Upper lobe of left lung (tissue), 4 donors: ENCODE data around the gene ATP5ME.

Experiments used
- POLR2A ChIP-seq, 4 donors: fragments of 450-650 bp; IDR thresholded peaks; one replicate each; pipeline ENCODE4 v1.5.1; 2016 to 2017; ENCODE audit warnings: antibody characterized with exemption in 4 of 4, mild to moderate bottlenecking in 2 of 4
- POLR2AphosphoS5 ChIP-seq, 2 donors: sonication (generic); formaldehyde crosslinking; IDR thresholded peaks; one replicate each; pipeline ENCODE4 v1.5.1; 2017; ENCODE audit warnings: antibody characterized with exemption in 2 of 2
- TF ChIP-seq, protein P1 (sequence below), 6 experiments: fragments of 450-650 bp in 4 of 6; fragments of 200-600 bp in 2 of 6; sonication (generic) in 2 of 6; IDR thresholded peaks; one replicate each; pipeline ENCODE4 v1.5.1; 2016 to 2019; ENCODE audit warnings: antibody characterized with exemption in 6 of 6

DNA sequence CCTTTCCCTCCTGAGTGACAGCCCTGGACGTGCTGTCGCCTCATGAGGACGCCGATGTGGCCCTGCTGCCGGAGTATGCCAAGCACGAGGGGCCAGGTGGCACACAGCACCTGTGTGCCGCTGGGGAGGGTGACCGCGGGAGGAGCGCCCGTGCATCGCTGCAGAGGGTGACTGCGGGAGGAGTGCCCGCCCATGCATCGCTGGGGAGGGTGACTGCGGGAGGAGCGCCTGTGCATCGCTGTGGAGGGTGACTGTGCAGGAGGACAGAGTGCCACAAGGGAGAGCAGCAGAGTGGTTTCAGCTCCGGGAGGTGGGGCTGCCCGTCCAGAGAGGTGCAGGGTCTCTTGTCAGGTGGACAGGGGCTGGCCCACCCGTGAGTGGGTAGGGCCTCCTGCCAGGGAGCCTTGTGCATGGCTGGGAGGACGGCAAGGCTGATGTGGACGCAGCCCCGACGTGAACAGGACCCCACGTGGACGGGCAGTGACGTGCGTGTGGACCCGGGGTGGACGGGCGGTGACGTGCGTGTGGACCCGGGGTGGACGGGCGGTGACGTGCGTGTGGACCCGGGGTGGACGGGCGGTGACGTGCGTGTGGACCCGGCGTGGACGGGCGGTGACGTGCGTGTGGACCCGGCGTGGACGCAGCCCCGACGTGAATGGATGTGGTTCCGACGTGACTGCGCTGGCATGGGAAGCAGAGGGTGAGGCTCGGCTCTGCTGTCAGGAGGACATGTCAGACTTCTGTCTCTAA lies 46.2 kb upstream of the ATP5ME start:
- TF ChIP-seq, protein P1, sequence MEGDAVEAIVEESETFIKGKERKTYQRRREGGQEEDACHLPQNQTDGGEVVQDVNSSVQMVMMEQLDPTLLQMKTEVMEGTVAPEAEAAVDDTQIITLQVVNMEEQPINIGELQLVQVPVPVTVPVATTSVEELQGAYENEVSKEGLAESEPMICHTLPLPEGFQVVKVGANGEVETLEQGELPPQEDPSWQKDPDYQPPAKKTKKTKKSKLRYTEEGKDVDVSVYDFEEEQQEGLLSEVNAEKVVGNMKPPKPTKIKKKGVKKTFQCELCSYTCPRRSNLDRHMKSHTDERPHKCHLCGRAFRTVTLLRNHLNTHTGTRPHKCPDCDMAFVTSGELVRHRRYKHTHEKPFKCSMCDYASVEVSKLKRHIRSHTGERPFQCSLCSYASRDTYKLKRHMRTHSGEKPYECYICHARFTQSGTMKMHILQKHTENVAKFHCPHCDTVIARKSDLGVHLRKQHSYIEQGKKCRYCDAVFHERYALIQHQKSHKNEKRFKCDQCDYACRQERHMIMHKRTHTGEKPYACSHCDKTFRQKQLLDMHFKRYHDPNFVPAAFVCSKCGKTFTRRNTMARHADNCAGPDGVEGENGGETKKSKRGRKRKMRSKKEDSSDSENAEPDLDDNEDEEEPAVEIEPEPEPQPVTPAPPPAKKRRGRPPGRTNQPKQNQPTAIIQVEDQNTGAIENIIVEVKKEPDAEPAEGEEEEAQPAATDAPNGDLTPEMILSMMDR (IDR thresholded peaks at IDR 0.05) = no peak
- TF ChIP-seq POLR2A (IDR thresholded peaks at IDR 0.05) (no peak), POLR2AphosphoS5 (IDR thresholded peaks at IDR 0.05) (no peak)
